ENCODE measurements around the gene GORASP2.
"Not testable (repeated sequence)": the region's sequence is repeated elsewhere in the genome, so short reads cannot be mapped to it uniquely, and the experiment has no call there.

Gene GORASP2

DNA sequence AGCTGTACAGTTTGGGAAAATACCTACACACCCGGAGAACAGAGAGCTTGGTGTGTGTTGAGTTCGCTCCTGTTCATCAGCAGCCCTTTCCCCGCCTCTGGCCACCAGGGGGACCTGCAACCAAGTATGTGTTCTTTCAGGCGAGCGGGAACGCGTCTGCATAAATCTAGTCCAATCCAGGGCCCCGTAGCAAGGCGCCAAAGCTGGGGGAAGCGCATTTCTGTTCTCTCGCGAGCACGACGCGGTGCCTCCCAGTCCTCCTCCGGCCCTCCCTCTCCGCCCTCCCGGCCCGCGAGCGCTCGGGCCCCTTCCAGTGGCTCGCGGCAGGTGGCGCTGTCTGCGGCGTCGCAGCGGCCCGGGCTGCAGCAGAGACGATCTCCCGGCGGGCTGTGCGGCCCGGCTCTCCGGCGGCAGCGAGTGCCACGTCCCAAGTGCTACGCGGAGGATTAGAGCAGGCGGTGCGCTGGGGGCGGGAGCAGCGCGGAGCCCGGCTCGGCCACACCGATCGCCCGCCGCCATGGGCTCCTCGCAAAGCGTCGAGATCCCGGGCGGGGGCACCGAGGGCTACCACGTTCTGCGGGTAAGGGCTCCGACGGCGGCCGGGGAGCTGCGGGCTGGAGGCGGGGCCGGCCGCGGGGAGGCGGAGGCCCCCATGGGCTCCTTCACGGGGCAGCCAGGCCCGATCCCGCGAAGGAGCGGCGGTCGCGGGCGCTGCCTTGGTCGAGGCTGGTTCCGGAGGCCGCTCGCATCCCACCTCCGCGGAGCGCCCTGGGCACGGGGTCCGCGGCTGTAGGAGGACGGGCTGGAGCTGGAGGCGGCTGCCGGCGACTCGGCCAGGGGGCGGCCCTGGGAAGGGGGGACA is at the start of gene GORASP2:
Gene GORASP2, plus strand, starts transcription at position 430 of the 862 bp plus-strand sequence. Its CDS starts 88 bp downstream, at position 518.
- DNase-seq = peak; percentile 75 to 97

DNA sequence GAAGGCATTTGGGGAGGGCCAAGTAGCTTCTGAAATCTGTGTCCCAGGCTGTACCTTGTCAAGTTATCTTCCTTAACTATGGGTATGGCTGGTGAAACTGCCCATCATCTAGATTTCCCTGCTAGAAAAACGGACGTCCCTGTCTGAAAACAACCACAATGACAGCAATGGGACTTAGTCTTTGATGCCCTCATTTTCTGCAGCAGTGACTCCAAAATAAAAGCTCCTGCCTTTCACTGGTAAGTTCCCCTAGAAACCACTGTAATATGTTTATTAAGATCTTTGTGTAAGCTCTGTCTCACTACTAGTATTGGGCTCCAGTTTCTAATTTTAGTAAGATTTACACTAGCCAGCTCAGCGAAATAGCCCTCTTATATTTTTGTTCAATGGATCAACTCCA is 47.2 kb upstream of the GORASP2 start:
- DNase-seq = no peak

DNA sequence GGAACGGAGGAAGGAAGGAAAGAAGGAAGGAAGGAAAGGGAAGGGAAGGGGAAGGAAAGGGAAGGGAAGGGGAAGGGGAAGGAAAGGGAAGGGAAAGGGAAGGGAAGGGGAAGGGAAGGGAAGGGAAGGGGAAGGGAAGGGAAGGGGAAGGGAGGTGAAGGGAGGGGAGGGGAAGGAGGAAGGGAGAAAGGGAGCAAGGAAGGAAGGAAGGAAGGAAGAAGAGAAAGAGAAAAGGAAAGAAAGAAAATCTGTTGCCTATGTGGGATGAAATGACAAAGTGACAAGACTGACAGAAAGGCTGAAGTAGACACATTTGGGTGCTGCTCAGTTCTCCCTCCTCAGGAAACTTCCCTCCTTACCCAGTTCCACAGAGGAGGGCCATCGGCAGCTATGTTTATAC is 46.3 kb upstream of the GORASP2 start:
- DNase-seq = no peak

DNA sequence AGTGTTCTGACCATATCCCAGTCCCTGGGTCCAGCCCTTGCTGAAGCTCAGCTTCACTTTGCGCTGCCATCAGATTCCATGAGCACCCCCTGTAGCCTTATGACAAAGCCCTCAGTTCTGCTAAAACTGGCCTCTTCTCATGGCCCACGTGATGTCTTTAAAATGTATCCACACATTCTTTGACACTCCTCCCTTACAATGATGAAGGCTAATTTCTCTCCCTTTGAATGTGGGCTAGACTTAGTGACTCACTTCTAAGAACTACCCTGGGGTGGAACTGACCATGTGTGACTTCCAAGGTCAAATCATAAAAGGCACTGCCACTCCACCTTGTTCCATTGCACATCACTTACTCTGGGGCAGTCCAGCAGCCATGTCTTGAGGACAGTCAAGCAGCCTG is 45.4 kb upstream of the GORASP2 start:
- DNase-seq = no peak

DNA sequence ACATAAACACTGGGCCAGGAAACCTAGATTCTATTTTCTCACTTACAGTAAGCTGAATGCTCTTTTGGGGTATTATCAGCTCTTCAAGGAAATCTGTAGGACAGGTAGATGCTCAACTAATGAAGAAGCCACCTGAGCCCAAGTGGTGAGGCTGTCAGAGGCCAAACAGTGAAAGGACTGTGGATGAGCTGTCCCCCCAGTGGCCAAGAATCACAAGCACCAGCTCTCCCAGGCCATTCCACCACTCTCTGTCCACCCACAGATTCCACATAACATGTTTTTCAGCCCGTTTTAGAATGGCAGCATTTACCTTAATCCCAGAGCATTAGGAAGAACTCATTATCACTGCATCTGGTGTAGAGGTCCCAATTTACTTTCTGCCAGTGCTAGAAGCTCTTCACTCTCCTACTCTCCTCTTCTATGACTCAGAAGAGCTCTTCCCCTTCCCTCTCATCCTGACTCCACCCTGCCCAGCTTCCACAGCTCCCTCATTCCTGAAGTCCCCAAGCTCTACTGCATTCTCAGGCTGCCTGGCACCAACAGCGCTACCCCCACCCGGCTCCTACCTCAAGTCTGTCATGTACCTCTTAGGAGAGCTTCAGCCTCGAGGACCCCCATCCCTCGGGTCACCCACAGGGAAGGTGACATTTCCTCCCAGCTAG is 43.8 kb upstream of the GORASP2 start:
- DNase-seq = no peak

DNA sequence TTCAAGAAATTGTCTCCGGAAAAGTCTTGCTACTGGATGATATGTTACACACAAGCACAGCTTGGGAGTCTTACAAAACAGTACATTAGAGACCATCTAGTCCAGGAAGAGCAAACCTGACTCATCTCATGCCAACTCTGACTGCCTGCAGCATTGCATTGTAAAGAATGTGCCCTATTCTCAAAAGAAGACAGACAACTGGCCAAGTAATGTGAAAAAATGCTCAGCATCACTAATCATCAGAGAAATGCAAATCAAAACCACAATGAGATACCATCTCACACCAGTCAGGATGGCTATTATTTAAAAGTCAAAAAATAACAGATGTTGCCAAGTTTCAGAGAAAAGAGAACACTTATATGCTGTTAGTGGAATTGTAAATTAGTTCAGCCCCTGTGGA is 42.7 kb upstream of the GORASP2 start:
- DNase-seq = no peak

DNA sequence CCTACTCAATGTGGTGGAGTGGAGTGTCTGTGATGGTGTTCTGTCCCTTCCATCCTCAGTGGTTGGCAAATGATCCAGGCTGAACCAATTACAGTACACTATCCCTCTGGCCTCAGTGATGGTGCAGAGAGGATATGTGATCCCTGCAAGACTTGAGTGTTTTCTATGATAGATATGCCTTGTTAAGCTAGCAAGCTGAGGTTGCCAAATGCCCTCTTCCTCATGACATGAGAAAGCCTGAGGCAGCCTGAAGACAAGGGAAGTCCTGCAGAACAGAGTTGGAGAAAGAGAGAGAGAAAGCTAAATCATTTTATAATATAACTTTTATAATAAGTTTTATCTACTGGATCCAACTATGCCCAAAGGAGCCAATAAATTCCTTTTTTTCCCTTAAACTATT is 41.6 kb upstream of the GORASP2 start:
- no peak for DNase-seq

DNA sequence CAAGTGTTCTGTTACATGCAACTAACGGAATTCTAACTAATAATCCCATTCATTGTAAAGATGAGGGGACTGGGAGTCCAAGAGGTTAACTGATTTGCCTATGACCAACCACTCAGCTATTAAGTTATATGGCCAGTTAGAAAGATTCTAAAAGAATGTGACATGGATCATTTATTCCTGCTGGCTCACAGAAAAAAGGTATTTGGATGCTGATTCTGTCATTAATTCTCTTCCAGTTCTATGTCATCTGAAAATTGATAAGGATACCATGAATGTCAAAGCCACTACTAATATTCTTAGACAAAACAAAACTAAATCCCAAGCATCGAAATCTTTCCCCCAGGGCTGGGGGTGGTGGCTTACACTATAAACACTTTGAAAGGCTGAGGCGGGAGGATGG is 41.2 kb upstream of the GORASP2 start:
- DNase-seq = no peak

DNA sequence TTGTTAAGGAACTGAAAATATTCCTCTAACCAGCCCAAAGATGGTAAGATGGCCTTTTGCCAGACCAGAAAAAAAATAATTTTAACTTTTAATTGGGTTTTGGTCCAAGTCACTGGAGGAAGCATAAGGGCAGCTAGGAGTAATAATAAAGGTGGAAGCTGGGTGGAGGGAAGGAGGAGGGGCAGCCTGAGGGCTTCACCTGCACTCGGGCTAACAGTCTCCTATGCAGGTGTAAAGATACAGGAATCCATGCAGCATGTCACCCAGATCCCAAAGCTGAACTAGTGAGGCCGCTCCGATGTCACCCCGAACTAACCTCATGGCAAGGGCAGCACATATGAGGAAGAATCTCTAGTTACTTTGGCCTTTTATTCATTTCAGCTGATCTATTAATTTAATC is 37.2 kb upstream of the GORASP2 start:
- DNase-seq = no peak

DNA sequence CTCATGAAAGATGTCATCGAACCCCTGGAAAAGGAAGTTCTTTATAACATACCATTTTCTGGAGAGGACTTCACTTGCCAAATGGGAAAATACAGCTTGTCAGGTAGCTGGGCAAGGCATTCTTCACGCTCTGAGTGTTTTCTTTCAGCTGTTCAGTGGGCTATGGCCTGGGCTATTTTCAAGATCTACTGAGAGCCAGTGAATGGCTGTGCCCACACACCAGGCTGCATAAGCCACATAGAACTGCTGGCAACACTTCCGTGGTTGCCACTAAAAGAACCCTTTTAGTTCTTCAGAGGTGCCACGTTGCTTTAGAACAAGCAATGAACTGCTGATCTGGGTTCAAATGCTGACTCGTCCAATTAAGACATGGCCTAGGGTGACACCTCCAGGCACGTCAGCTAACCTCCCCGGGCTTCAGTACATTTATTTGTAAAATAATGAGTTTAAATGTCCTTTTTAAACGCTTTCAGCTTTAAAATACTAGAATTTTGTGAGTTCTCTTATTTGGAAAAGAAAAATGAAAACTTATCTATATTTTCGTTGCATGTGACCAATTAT is 36.6 kb upstream of the GORASP2 start:
- no peak for DNase-seq

DNA sequence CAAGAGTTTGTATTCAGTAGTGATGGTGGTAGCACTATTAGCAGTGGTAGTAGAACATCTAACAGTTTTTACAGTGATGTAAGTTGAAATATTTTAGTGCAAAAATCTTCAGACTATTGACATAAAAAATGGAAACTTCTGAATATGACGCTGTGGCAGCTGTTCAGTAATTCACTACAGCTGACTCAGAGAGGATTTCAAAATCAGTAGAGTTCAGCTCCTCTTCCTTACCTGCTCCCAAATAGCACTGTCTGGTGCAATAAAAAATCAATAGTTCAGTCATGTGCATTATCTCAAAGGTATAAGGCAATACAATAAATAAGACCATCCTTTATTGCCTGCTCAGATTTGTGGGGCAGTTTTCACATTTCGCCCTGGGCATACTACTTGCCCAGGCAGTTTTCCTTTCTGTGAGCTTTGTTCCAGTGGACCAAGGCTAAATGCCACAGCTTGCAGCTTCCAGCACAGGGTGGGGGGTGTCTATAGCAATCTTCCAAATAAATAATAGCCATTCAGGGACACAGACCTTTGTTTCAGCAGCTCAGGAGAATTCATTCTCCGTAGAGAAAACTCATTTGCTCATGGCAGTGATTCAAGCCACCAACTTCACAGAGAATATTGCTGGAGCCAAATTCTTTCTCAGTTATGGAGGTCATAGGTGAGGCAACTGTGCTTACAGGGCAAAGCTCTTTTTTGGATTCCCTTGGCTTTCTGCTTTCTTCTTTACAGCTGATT is 33.9 kb upstream of the GORASP2 start:
- no peak for DNase-seq

DNA sequence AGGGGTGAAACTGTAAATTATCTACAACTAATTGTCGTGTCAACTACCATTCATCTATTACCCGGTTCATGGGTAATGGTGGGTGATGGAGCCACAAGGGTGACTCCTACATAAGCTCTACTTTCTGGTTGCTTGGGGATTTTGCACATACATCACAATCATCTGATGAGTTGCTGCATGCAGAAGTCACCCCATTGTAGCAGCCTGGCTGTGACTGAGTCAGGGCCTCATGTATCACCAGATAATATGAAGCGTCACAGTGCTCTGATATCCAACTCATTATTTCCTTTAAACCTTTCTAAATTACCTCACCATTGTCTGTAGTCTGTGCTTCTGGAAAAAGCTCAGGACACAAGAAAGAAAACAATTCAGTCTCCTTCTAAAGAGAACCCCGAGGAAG is 32.4 kb upstream of the GORASP2 start:
- no peak for DNase-seq

DNA sequence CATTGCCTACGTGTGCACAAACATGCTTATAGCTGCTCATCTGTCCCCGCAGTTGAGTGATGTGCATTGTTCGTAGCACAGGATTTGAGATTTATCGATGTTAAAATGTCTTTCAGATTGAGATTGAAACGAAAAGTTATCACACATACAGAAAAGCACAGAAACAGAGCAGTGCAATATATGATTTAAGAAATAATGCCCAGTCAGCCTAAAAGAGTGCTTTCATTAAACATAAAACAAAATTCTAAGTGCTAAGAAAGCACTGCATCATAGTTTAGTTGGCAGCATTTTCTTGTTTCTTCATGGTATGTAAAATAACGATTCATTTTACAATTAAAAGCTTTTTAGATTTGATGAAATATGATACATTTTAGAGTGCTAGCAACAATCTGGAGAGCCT is 31.9 kb upstream of the GORASP2 start:
- no peak for DNase-seq

DNA sequence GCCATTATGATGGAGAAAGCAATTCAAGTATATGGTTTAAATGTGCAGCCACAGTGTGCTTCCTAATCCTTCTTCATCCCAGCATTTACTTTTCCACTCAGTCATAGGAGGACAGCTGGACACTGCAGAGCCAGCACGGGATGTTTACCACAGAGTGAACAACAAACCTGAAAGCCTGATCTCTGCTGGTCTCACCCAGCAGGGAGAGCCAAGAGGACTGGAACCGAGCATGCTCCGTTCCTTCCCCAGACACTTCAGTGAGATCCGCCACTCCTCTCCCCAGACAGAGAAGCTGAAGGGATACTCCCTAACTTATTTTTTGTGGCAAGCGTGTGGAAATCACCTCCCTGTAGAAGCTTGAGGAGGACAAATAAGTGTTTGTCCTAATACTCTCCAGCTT is 23.2 kb upstream of the GORASP2 start:
- no peak for DNase-seq

DNA sequence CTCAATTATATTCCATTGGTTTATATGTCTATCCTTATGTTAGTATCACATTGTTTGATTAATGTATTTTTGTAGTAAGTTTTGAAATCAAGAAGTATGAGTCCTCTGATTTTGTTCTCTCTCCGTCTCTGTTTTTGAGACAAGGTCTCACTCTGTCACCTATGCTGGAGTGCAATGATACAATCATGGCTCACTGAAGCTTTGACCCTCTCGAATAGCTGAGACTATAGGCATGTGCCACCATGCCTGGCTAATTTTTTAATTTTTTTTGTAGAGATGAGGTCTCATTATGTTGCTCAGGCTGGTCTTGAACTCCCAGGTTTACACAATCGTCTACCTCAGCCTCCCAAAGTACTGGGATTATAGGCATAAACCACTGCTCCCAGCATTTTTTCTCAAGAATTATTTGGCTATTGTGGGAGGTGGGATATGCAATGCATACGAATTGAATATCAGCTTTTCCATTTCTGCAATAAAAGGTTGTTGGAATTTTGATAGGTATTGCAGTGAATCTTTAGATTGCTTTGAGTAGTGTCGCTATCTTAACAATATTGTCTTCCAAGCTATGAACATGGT is 17.7 kb upstream of the GORASP2 start:
- DNase-seq = no peak

DNA sequence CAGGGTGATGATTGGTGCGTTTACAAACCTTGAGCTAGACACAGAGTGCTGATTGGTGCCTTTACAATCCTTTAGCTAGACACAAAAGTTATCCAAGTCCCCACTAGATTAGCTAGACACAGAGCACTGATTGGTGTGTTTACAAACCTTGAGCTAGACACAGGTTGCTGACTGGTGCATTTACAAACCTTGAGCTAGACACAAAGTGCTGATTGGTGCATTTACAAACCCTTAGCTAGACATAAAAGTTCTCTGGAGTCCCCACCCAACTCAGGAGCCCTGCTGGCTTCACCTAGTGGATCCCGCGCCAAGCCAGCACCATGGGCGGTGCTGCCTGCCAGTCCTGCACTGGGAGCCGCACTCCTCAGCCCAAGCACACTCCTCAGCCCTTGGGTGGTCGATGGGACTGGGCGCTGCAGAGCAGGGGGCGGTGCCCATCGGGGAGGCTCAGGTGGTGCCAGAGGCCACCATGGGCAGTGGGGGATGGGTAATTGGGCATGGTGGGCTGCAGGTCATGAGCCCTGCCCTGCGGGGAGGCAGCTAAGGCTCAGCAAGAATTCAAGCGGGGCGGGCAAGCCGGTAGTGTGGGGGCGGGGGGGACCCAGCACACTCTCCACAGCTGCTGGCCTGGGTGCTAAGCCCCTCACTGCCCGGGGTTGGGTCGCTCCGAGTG is 13.9 kb upstream of the GORASP2 start:
- DNase-seq = not testable (repeated sequence)

DNA sequence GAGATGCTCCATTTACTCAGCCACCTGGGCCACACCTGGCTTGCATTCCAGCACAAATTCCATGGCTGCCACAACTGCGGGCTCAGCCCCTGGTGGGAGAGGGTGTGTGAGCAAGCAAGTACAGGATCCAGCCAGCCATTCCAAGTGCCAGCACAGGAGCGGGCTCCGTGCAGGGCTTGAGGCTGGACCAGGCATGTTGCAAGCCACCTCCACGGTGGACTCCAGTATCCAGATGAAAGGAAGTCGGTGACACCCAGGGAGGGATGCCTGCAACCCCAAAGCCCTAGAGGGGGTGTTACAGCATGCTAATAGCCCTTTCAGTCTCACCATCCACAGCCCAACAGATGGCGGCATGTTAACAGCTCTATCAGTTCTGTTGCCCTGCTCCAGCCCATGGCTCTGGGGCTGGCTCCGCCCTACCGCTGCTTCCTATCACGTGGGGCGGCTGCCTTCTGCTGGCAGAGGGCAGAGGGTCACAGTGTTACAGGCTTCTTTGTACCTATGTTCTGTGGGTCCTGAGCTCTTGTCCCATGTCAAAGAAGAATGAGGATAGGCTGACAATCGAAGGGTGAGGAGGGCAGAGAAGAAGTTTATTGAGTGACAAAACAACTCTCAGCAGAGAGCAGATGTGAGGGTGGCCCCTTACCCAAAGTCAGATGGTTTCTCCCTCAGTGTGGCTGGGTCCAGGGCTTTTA is 11.7 kb upstream of the GORASP2 start:
- no peak for DNase-seq

DNA sequence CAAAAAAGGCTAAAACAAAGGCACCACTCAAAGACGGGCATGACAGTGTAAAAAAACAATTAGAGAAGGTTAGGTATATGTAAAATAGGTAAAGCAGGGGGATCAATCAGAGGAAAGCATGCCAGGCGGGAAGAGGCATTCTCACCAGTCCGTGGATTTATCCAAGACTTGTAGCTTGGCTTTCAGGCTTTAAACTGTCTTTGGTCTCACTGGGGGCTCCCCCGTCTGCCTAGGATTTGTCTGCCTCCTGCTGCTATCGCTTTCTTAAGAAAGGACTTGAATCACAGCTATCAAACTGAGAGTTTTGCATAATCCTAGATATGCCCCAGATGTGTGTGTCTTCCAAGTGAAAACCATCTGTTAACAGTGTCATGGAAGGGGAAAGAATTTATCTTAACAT is 11.1 kb upstream of the GORASP2 start:
- DNase-seq = no peak

DNA sequence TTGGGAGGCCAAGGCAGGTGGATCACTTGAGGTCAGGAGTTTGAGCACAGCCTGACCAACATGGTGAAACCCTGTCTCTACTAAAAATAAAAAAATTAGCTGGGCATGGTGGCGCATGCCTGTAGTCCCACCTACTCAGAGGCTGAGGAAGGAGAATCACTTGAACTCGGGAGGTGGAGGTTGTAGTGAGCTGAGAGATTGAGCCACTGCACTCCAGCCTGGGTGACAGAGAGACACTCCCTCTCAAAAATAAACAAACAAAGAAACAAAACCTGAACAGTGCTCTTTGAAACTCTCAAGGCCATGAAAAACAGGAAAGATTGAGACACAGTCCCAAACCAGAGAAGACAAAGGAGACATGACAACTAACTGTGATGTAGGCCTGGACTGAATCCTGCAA is 7.2 kb upstream of the GORASP2 start:
- DNase-seq = not testable (repeated sequence)

DNA sequence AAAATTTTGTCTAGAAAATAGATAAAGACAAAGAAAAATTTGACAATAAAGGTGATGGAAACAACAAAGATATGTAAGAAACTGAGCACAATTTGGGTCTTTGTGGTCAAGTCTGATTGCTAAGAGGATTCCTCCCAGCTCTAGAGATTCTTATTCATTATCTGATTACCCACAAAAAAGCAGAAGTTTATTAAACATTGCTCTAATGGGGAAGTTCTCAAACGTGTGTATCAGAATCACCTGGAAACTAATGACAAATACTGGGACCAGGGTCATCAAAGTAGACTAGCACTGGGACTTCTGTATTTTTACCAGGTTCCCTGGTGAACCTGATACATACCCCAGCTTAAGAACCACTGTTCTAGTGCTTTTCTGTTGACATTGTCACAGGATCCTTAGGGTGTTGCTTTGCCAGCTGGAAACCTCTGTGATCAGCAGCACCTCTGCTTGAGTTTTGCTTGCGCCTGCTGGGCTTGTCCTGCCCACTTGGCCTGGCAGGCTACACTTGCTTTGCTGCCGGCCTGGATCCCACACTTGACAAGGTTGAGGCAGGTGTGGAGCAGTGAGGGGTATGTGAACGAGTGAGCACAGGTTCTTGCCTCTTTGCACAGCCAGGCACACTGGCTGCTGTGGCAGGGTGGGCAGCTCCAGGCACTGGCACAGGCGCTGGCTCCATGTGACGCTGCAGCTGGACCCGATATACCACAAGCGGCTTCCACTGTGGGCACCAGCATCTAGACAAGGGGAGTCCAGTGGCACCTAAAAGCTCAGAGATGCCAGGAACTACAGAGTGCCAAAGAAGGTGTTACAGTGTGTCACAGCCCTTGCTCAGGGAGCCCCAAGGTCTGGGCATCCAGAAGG is 6.2 kb upstream of the GORASP2 start:
- no peak for DNase-seq

DNA sequence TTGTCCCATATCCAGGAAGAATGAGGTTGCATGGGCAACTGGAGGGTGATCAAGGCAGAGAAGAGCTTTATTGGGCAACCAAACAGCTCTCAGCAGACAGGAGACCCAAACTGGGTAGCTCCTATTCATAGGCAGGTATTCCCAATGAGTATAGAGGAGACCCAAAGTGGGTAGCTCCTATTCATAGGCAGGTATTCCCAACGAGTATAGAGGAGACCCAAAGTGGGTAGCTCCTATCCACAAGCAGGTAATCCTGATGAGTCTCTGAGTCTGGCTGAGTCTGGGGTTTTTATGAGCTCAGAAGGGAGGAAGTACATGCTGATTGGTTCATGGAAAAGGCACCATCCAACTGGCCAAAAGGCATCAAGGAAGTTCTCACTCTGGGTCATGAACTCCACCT is 5.3 kb upstream of the GORASP2 start:
- DNase-seq = no peak
